ENCODE data around the gene CASK. TPM values are rescaled to one million over a fixed set of nuclear protein-coding genes. Genes with fewer than 3 reads are reported as not detected.

The CASK gene
- total and polyA plus RNA-seq, 2 experiments from 2014 or later: 82.9 to 95.7 TPM

GRCh38 chrX:41689711-41690110, 233.6 kb downstream of the CASK start:
- no peak overlapping the region for H3K27ac ChIP-seq
- H3K4me3 ChIP-seq: no peak overlapping the region
- no peak for DNase-seq (ENCODE audit: low spot score)
- H3K27me3 ChIP-seq: no peaks in the 10 kb centered on the region
- no peaks in the 10 kb centered on the region for H3K36me3 ChIP-seq (replicated peaks; ENCODE audit: insufficient read depth, low read depth)
- H3K4me2 ChIP-seq: no peak overlapping the region
- H4K20me1 ChIP-seq (ENCODE audit: insufficient read depth, poor library complexity, severe bottlenecking): no peaks in the 10 kb centered on the region
- no peak overlapping the region for H2AFZ ChIP-seq
- H3K9me3 ChIP-seq (ENCODE audit: low read depth): no peaks in the 10 kb centered on the region
- H3K79me2 ChIP-seq: no peaks in the 10 kb centered on the region
- no peaks in the 10 kb centered on the region for H3K4me1 ChIP-seq (ENCODE audit: insufficient read depth)
- TF ChIP-seq CTCF (IDR thresholded peaks at IDR 0.05; ENCODE audit: poor library complexity): no peak
- no peak for TF ChIP-seq EZH2 (IDR thresholded peaks at IDR 0.05; ENCODE audit: borderline replicate concordance)
- no peak for TF ChIP-seq EZH2phosphoT487 (IDR thresholded peaks at IDR 0.05; ENCODE audit: low read depth, severe bottlenecking, unreplicated experiment)
- no peaks in the 10 kb centered on the region for H3K9me2 ChIP-seq (replicated peaks; ENCODE audit: insufficient read depth)
- 79% methylated on average over 3 of the region's 3 CpGs for WGBS (ENCODE audit: low lambda C conversion rate, missing lambda C conversion rate)

- TF ChIP-seq CTCF (IDR thresholded peaks at IDR 0.05; ENCODE audit: poor library complexity) (no peak), EZH2phosphoT487 (IDR thresholded peaks at IDR 0.05; ENCODE audit: low read depth, severe bottlenecking, unreplicated experiment) (no peak), EZH2 (IDR thresholded peaks at IDR 0.05; ENCODE audit: borderline replicate concordance) (no peak)
- H3K79me2 ChIP-seq: no peaks in the 10 kb centered on the region
- H3K27me3 ChIP-seq: no peaks in the 10 kb centered on the region
- H2AFZ ChIP-seq: no peak within 1 kb of the TSS
- no peak for DNase-seq (ENCODE audit: low spot score)
- no peak within 1 kb of the TSS for H3K4me3 ChIP-seq
- no peaks in the 10 kb centered on the region for H3K9me3 ChIP-seq (ENCODE audit: low read depth)
- no peak within 1 kb of the TSS for H3K4me2 ChIP-seq
- no peaks in the 10 kb centered on the region for H4K20me1 ChIP-seq (ENCODE audit: insufficient read depth, poor library complexity, severe bottlenecking)
- H3K9me2 ChIP-seq (replicated peaks; ENCODE audit: insufficient read depth): no peaks in the 10 kb centered on the region
- no peak within 1 kb of the TSS for H3K27ac ChIP-seq
- H3K4me1 ChIP-seq (ENCODE audit: insufficient read depth): no peaks in the 10 kb centered on the region
- 71% methylated on average over 8 of the region's 8 CpGs for WGBS (ENCODE audit: low lambda C conversion rate, missing lambda C conversion rate)
- H3K36me3 ChIP-seq (replicated peaks; ENCODE audit: insufficient read depth, low read depth): no peaks in the 10 kb centered on the region
Observed at GRCh38 chrX:41688835-41689234, 234.5 kb downstream of the CASK start, which contains the start of gene GPR34. Gene GPR34, plus strand, starts transcription at chrX:41688973. Its CDS starts 6,661 bp downstream, at chrX:41695634.

- no peak overlapping the region for H3K4me3 ChIP-seq
- H3K27ac ChIP-seq: no peak overlapping the region
- no peaks in the 10 kb centered on the region for H3K79me2 ChIP-seq
- TF ChIP-seq EZH2phosphoT487 (IDR thresholded peaks at IDR 0.05; ENCODE audit: low read depth, severe bottlenecking, unreplicated experiment) (no peak), EZH2 (IDR thresholded peaks at IDR 0.05; ENCODE audit: borderline replicate concordance) (no peak), CTCF (IDR thresholded peaks at IDR 0.05; ENCODE audit: poor library complexity) (no peak)
- H2AFZ ChIP-seq: no peak overlapping the region
- H3K27me3 ChIP-seq: no peaks in the 10 kb centered on the region
- H3K4me1 ChIP-seq (ENCODE audit: insufficient read depth): no peaks in the 10 kb centered on the region
- no peaks in the 10 kb centered on the region for H3K9me2 ChIP-seq (replicated peaks; ENCODE audit: insufficient read depth)
- no peaks in the 10 kb centered on the region for H4K20me1 ChIP-seq (ENCODE audit: insufficient read depth, poor library complexity, severe bottlenecking)
- H3K4me2 ChIP-seq: no peak overlapping the region
- DNase-seq (ENCODE audit: low spot score): no peak
- H3K9me3 ChIP-seq (ENCODE audit: low read depth): no peaks in the 10 kb centered on the region
- H3K36me3 ChIP-seq (replicated peaks; ENCODE audit: insufficient read depth, low read depth): no peaks in the 10 kb centered on the region
- WGBS (ENCODE audit: low lambda C conversion rate, missing lambda C conversion rate): 82% methylated on average over 2 of the region's 2 CpGs
Observed at GRCh38 chrX:41688156-41688555, 235.2 kb downstream of the CASK start.

- 78% methylated on average over 4 of the region's 4 CpGs for WGBS (ENCODE audit: low lambda C conversion rate, missing lambda C conversion rate)
Observed at GRCh38 chrX:41686788-41687187, 236.6 kb downstream of the CASK start.

More at GRCh38 chrX:41686788-41687187, 236.6 kb downstream of the CASK start:
- Histone ChIP-seq H3K36me3 (replicated peaks; ENCODE audit: insufficient read depth, low read depth) (no peaks in the 10 kb centered on the region), H3K27me3 (no peaks in the 10 kb centered on the region), H3K9me2 (replicated peaks; ENCODE audit: insufficient read depth) (no peaks in the 10 kb centered on the region), H3K4me3 (no peak overlapping the region), H2AFZ (no peak overlapping the region), H3K79me2 (no peaks in the 10 kb centered on the region), H4K20me1 (ENCODE audit: insufficient read depth, poor library complexity, severe bottlenecking) (no peaks in the 10 kb centered on the region), H3K4me2 (no peak overlapping the region), H3K9me3 (ENCODE audit: low read depth) (no peaks in the 10 kb centered on the region), H3K4me1 (ENCODE audit: insufficient read depth) (no peaks in the 10 kb centered on the region), H3K27ac (no peak overlapping the region)
- no peak for DNase-seq (ENCODE audit: low spot score)
- no peak for TF ChIP-seq EZH2 (IDR thresholded peaks at IDR 0.05; ENCODE audit: borderline replicate concordance)
